ENCODE results near the gene APOE. TPM values are rescaled to one million over a fixed set of nuclear protein-coding genes. Genes with fewer than 3 reads are reported as not detected.
A peak's percentile ranks its signal among the peaks of the same experiment; 100 is the strongest.

APOE gene
- total RNA-seq, 1 experiment from 2014 or later, result 1.7 TPM

DNA sequence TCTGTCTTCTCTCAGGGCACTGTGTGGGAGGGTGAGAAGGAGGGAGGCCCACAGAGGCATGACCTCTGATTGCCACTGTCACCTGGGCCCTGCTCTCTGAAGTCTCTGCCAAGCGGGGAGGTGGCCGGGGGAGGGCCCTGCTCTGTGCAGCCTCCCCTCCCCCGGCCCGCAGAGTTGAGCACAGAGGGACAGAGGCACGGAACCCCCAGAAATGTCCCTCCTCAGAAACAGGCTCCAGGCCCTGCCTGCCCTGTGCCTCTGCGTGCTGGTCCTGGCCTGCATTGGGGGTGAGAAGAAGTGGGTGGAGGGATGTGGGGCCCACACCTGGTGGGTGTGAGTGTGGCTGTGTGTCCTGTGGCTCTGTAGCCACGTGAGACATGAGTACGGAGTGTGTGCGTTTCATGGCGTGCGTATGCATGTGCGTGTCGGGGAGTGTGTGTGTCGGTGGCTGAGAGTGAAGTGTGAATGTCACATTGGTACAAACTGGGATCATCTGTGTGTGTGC is 36.5 kb downstream of the APOE start, which contains the start of gene APOC4:
Gene APOC4, plus strand, starts transcription at position 171 of the 505 bp plus-strand sequence. Its CDS starts 41 bp downstream, at position 212.
- Histone ChIP-seq H3K4me3 (no peak within 1 kb of the TSS), H3K27ac (no peak within 1 kb of the TSS), H3K27me3 (replicated peaks) (no peaks in the 10 kb centered on the region), H3K9me3 (replicated peaks) (no peaks in the 10 kb centered on the region), H3K36me3 (no peaks in the 10 kb centered on the region), H3K4me1 (replicated peaks) (no peaks in the 10 kb centered on the region)
- DNase-seq (ENCODE audit: low read depth in 1 of 2, low spot score in 2 of 2), result no peak

DNA sequence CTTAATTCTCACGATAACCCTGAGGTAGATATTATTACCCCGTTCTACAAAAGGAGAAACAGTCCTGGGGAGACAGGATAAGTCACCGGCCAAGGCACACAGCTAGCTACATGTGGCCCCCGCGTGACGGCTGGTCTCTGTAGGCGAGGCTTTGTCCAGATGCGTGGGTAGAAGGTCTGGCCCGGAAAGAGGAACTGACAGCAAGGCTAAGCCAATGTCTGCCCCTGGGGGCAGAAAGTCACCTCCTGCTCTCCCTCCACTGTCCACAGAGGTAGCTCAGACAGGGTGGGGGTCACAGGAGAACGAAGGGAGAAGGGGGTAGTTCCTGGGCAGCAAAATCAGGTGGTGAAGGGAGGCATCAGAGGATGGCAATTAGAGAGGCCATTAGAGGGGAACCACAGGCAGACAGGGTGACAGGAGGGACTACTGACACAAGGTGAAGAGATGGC is 38.2 kb downstream of the APOE start:
- Histone ChIP-seq H3K9me3 (replicated peaks) (no peaks in the 10 kb centered on the region), H3K4me1 (replicated peaks) (no peaks in the 10 kb centered on the region), H3K27me3 (replicated peaks) (no peaks in the 10 kb centered on the region), H3K27ac (no peak overlapping the region), H3K4me3 (no peak overlapping the region), H3K36me3 (no peaks in the 10 kb centered on the region)
- no peak for DNase-seq (ENCODE audit: low read depth in 1 of 2, low spot score in 2 of 2)

DNA sequence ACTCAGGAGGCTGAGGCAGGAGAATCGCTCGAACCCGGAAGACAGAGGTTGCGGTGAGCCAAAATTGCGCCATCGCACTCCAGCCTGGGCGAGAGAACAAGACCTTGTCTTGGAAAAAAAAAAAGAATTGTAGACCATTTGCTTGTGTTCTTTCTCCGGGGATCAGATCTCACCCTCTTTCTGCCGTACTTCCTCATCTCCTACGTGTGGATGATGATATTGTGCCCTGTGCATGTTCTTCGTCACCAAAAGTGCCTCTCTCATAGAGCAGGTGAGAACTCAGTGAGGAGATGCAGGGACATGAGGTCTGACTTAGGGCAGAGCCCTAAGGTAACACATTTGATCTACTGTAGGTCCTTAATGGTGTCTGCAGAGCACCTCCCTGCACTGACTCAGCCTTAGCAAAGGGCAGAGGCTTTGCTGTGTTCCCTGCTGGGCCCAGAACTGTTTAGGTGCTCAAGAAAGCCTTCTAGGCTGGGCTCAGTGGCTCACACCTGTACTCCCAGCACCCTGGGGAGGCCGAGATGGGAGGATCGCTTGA is 41.5 kb downstream of the APOE start:
- Histone ChIP-seq H3K27ac (no peak overlapping the region), H3K4me1 (replicated peaks) (no peaks in the 10 kb centered on the region), H3K27me3 (replicated peaks) (no peaks in the 10 kb centered on the region), H3K9me3 (replicated peaks) (no peaks in the 10 kb centered on the region), H3K4me3 (no peak overlapping the region), H3K36me3 (no peaks in the 10 kb centered on the region)
- DNase-seq (ENCODE audit: low read depth in 1 of 2, low spot score in 2 of 2), result no peak

DNA sequence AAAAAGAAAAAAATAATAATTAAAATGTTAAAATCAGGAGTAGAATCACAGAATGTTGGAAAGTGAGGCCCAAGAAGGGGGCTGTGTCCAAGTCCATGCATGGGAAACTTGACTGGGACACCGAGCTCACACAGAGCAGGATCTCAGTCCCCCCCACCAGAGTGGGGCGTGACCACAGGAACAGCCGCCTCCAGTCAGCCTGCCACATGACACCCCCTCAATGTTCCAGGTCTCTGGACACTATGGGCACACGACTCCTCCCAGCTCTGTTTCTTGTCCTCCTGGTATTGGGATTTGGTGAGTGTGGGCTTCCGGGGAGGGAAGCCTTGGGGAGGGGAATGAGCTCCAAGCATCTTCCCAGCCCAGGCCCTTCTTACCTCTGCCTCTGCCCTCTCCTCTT is 42.6 kb downstream of the APOE start:
- H3K4me3 ChIP-seq, result no peak overlapping the region
- H3K9me3 ChIP-seq (replicated peaks), result no peaks in the 10 kb centered on the region
- no peaks in the 10 kb centered on the region for H3K36me3 ChIP-seq
- H3K4me1 ChIP-seq (replicated peaks), result no peaks in the 10 kb centered on the region
- no peaks in the 10 kb centered on the region for H3K27me3 ChIP-seq (replicated peaks)
- DNase-seq (ENCODE audit: low read depth in 1 of 2, low spot score in 2 of 2), result no peak
- no peak overlapping the region for H3K27ac ChIP-seq

DNA sequence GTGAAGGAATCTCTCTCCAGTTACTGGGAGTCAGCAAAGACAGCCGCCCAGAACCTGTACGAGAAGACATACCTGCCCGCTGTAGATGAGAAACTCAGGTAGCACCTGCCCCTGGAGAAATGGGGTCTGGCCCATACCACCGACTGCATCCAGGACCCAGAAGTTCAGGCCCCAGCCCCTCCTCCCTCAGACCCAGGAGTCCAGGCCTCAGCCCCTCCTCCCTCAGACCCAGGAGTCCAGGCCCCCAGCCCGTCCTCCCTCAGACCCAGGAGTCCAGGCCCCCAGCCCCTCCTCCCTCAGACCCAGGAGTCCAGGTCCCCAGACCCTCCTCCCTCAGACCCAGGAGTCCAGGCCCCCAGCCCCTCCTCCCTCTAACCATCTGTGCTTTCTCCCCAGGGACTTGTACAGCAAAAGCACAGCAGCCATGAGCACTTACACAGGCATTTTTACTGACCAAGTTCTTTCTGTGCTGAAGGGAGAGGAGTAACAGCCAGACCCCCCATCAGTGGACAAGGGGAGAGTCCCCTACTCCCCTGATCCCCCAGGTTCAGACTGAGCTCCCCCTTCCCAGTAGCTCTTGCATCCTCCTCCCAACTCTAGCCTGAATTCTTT is 43.3 kb downstream of the APOE start:
- no peaks in the 10 kb centered on the region for H3K36me3 ChIP-seq
- H3K27ac ChIP-seq, result no peak overlapping the region
- no peak for DNase-seq (ENCODE audit: low read depth in 1 of 2, low spot score in 2 of 2)
- H3K4me1 ChIP-seq (replicated peaks), result no peaks in the 10 kb centered on the region
- no peaks in the 10 kb centered on the region for H3K9me3 ChIP-seq (replicated peaks)
- no peak overlapping the region for H3K4me3 ChIP-seq
- H3K27me3 ChIP-seq (replicated peaks), result no peaks in the 10 kb centered on the region

DNA sequence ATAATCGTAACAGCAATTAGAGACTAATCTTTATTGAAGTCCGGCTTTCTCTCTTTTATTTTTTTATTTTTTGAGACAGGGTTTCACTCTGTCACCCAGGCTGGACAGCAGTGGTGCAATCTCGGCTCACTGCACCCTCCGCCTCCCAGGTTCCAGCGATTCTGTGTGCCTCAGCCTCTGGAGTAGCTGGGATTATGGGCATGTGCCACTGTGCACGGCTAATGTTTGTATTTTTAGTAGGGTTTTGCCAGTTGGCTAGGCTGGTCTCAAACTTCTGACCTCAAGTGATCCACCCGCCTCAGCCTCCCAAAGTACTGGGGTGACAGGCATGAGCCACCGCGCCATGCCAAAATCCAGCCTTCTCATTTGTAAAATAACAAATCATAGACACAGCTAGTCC is 44.0 kb downstream of the APOE start:
- no peaks in the 10 kb centered on the region for H3K9me3 ChIP-seq (replicated peaks)
- H3K27ac ChIP-seq, result no peak overlapping the region
- no peaks in the 10 kb centered on the region for H3K36me3 ChIP-seq
- H3K4me1 ChIP-seq (replicated peaks), result no peaks in the 10 kb centered on the region
- no peak for DNase-seq (ENCODE audit: low read depth in 1 of 2, low spot score in 2 of 2)
- H3K27me3 ChIP-seq (replicated peaks), result no peaks in the 10 kb centered on the region
- no peak overlapping the region for H3K4me3 ChIP-seq

DNA sequence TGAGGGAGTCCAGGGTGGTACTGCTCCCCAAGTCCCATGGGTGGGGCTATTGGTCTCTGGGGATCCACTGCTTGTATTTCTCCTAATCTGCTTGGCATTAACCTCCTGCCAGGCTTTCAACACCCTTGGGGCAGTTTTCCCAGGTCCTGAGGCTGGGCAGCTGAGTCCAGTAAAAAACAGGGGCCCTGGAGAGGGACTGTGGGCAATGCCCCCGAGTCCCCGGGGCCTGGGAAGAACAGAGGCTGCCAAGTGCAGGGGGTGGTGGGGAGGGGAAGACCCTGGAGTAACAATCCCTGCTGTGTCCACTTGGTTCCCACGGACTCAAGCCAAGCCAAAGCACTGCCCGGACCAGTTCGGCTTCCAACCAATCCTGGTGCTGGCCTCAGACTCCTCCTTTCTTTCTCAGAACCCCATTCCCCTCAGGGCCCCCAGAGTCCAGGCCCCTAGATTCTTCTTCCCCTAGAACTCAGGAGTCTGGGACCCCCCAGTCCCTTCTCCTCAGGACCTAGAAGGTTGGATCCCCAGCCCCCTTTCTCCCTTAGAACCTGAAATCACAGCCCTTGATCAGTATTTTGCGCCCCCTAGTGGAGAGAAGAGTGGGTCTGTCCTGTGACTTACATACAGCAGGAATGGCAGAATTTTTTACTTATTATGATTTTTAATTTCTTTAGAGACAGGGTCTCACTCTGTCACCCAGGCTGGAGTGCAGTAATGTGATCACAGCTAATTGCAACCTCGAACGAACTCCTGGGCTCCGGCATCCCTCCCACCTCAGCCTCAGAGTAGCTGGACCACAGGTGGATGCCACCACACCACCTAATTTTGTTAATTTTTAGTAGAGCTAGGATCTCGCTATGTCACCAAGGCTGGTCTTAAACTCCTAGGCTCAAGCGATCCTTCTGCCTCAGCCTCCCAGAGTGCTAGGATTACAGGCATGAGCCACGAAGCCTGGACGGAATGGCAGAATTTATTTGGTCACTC is 45.9 kb downstream of the APOE start:
- Histone ChIP-seq H3K9me3 (replicated peaks) (no peaks in the 10 kb centered on the region; the same call in 1 of the 2 replicates), H3K36me3 (peaks cover 5% of the 10 kb centered on the region), H3K27ac (no peak overlapping the region), H3K4me3 (no peak overlapping the region), H3K27me3 (replicated peaks) (no peaks in the 10 kb centered on the region), H3K4me1 (replicated peaks) (peaks cover 5% of the 10 kb centered on the region)
- peak; percentile 58 to 75 for DNase-seq (ENCODE audit: low read depth in 1 of 2, low spot score in 2 of 2)

DNA sequence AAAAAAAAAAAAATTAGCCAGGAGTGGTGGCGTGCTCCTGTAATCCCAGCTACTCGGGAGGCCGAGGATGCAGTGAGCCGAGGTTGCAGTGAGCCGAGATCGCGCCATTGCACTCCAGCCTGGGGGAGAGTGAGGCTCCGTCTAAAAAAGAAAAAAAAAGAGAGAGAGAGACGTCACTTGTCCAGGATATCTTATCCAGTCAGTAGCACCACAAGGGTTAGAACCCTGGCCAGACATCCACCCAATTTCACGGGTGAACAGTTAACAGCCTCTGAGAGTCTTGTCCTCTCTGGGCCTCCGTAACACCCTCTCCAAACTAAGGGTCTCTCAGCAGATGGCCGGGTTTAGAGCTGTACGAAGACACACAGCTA is 48.7 kb downstream of the APOE start:
- DNase-seq (ENCODE audit: low read depth in 1 of 2, low spot score in 2 of 2), result no peak
- Histone ChIP-seq H3K27ac (peak overlapping the region; percentile 81), H3K4me3 (peak overlapping the region; percentile 96), H3K27me3 (replicated peaks) (no peaks in the 10 kb centered on the region), H3K36me3 (peaks cover 14% of the 10 kb centered on the region), H3K9me3 (replicated peaks) (no peaks in the 10 kb centered on the region; the same call in 1 of the 2 replicates), H3K4me1 (replicated peaks) (peaks cover 9% of the 10 kb centered on the region)

DNA sequence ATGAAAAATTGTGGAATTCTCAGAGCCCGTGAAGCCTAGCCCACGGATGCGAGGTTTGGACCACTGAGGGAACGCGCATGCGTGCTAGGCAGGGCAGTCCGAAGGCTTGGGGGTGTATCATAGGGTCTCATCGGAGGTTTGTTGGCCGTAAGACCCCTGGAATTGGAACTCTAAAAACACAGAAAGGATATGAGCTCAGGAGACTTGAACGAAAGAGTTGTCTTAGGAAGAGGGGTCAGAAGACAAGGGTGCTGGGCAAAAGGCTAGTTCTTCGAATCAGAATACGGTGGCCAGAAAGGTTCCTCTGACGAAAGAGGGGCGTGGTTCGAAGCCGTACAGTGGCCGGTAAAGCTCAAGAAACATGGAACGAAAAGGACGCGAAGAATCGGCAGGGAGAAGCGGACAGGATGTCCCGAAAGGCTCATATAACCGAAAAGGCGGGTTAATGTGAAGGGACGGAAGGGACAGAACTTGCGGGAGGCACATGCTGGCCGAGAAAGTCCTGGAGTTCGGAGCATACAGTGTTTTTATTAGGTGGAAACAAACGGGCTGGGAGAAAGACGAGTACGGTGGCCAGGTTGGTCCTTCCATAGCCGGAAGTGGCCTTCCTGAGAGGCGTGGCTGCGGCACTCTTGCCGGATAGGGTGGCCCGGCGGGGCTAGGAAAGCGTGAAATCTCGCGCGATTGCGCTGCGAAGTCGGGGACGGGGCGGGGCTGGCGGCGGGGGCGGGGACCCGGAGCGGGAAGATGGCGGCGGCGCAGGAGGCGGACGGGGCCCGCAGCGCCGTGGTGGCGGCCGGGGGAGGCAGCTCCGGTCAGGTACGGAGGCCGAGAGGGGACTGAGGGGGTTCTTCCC is 49.3 kb downstream of the APOE start, which contains the start of gene CLPTM1:
Gene CLPTM1, plus strand, starts transcription at position 732 of the 856 bp plus-strand sequence. Its CDS starts 16 bp downstream, at position 748.
- peaks cover 9% of the 10 kb centered on the region for H3K4me1 ChIP-seq (replicated peaks)
- H3K36me3 ChIP-seq, result peaks cover 20% of the 10 kb centered on the region
- DNase-seq (ENCODE audit: low read depth in 1 of 2, low spot score in 2 of 2), result peak; percentile 98 to 99
- H3K9me3 ChIP-seq (replicated peaks), result no peaks in the 10 kb centered on the region; the same call in 1 of the 2 replicates
- no peaks in the 10 kb centered on the region for H3K27me3 ChIP-seq (replicated peaks)
- H3K4me3 ChIP-seq, result peak within 1 kb of the TSS; percentile 96
- H3K27ac ChIP-seq, result peak within 1 kb of the TSS; percentile 81

DNA sequence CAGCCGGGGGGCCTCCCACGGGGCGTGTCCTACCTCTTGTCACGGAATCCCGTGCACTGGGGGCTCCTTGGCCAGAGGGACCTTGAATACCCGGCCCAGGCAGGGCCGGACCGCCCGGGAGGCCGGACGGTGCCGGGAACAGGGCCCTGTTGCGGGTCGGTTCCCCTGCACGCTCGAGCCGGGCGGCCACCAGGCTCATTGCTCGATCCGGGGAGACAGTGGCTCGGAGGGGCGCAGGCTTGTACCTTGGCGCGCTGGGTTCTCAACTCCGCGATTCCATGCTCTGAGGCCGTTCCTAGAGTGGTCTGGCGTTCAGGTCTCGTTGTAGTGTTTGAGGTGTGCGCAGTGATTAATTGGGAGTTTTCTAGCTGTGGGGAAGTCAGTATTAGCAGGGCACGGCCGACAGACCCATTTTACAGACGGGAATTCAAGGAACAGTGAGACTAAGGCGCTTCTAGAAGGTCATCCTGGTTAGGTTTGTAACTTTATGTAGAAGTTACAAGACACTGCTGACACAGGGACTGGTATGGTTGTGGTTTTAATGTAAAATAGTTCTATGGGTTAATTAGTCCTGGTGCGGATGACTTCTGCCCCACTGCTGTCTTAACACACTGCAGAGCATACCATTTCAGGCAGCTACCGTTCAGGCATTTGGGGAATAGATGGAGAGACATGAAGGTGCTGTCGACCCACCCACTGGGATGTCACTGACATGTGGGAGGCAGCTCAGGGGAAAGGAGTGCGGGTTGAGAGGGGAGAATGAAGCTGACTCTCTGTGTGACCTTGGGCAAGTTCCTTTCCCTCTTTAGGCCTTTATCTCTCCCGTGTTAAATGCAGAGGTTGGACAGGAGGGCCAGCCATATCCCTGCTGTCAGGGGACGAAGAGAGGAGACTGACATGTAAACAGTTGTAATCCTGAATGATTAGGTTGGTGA is 50.2 kb downstream of the APOE start:
- Histone ChIP-seq H3K9me3 (replicated peaks) (no peaks in the 10 kb centered on the region; the same call in 1 of the 2 replicates), H3K4me1 (replicated peaks) (peaks cover 9% of the 10 kb centered on the region), H3K27me3 (replicated peaks) (no peaks in the 10 kb centered on the region), H3K27ac (peak overlapping the region; percentile 64), H3K4me3 (peak overlapping the region; percentile 96), H3K36me3 (peaks cover 29% of the 10 kb centered on the region)
- DNase-seq (ENCODE audit: low read depth in 1 of 2, low spot score in 2 of 2), result peak in 1 of 2 experiments; percentile 63

DNA sequence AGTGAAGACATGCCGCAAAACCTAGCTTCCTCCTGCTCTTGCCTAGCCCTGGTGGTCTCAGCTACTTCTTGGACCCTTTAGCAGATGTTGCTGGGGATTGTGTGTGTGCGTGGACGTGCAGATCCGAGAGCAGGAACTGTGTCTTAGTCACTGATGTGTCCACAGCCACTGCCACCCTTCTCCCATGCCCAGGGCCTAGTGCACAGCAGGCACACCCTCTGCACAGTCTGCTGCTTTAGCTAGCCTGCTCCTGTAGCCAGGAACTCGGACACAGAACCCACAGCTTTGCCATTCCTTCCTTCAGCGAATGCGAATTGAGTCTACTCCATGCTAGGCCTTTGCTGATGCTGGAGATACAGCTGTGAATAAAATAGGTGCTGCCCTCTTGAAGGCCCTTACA is 51.9 kb downstream of the APOE start:
- no peaks in the 10 kb centered on the region; the same call in 1 of the 2 replicates for H3K9me3 ChIP-seq (replicated peaks)
- H3K27ac ChIP-seq, result no peak overlapping the region
- H3K4me3 ChIP-seq, result no peak overlapping the region
- peaks cover 42% of the 10 kb centered on the region for H3K36me3 ChIP-seq
- DNase-seq (ENCODE audit: low read depth in 1 of 2, low spot score in 2 of 2), result no peak
- H3K4me1 ChIP-seq (replicated peaks), result peaks cover 9% of the 10 kb centered on the region
- H3K27me3 ChIP-seq (replicated peaks), result no peaks in the 10 kb centered on the region

DNA sequence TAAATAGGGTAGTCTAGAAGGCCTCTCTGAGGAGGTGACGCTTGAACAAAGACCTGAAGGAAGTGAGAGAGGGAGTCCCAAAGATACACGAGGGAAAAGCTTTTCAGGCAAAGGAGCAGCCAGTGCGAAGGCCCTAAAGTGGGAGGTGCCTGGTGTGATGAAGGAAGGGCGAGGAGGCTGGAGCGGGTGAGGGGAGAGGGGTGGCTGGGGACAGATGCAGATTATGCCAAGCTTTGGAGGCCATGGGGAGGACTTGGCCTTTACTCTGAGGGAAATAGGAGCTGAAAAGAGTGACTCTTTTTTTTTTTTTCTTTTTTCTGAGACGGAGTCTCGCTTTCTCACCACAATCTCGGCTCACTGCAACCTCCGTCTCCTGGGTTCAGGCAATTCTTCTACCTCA is 52.5 kb downstream of the APOE start:
- H3K36me3 ChIP-seq, result peaks cover 46% of the 10 kb centered on the region
- no peak overlapping the region for H3K27ac ChIP-seq
- no peaks in the 10 kb centered on the region for H3K27me3 ChIP-seq (replicated peaks)
- no peak for DNase-seq (ENCODE audit: low read depth in 1 of 2, low spot score in 2 of 2)
- H3K4me3 ChIP-seq, result no peak overlapping the region
- peaks cover 9% of the 10 kb centered on the region for H3K4me1 ChIP-seq (replicated peaks)
- no peaks in the 10 kb centered on the region; the same call in 1 of the 2 replicates for H3K9me3 ChIP-seq (replicated peaks)

Measured in SJSA1 (cell line).